ENCODE measurements around the gene TIMM22. TPM values are rescaled to one million over a fixed set of nuclear protein-coding genes. Genes with fewer than 3 reads are reported as not detected.
A peak's percentile ranks its signal among the peaks of the same experiment; 100 is the strongest.

TIMM22 gene
- total RNA-seq, 1 donor, result 10.5 TPM

- H4K20me1 ChIP-seq (ENCODE audit: insufficient read depth, low read length), result peaks cover 3% of the 10 kb centered on the region
- no peak overlapping the region for H3K27ac ChIP-seq (ENCODE audit: low read depth, low read length)
- H3K79me2 ChIP-seq (ENCODE audit: insufficient read depth, low read length), result peaks cover 3% of the 10 kb centered on the region
- no peak overlapping the region for H2AFZ ChIP-seq (ENCODE audit: low read length)
- H3K4me3 ChIP-seq (ENCODE audit: insufficient read depth, low read length), result no peak overlapping the region
- H3K36me3 ChIP-seq (ENCODE audit: insufficient read depth, low read length), result no peaks in the 10 kb centered on the region
- H3K4me2 ChIP-seq (ENCODE audit: insufficient read depth, low read length), result no peak overlapping the region
- H3K4me1 ChIP-seq (ENCODE audit: insufficient read depth, low read length), result no peaks in the 10 kb centered on the region
- TF ChIP-seq, protein P1, sequence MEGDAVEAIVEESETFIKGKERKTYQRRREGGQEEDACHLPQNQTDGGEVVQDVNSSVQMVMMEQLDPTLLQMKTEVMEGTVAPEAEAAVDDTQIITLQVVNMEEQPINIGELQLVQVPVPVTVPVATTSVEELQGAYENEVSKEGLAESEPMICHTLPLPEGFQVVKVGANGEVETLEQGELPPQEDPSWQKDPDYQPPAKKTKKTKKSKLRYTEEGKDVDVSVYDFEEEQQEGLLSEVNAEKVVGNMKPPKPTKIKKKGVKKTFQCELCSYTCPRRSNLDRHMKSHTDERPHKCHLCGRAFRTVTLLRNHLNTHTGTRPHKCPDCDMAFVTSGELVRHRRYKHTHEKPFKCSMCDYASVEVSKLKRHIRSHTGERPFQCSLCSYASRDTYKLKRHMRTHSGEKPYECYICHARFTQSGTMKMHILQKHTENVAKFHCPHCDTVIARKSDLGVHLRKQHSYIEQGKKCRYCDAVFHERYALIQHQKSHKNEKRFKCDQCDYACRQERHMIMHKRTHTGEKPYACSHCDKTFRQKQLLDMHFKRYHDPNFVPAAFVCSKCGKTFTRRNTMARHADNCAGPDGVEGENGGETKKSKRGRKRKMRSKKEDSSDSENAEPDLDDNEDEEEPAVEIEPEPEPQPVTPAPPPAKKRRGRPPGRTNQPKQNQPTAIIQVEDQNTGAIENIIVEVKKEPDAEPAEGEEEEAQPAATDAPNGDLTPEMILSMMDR (IDR thresholded peaks at IDR 0.05; ENCODE audit: extremely low read depth, low read depth, low read length), result no peak
- no peaks in the 10 kb centered on the region for H3K9me3 ChIP-seq (ENCODE audit: low read depth, low read length)
- H3K27me3 ChIP-seq (ENCODE audit: insufficient read depth, low read length), result no peaks in the 10 kb centered on the region
- no peak for DNase-seq (ENCODE audit: insufficient read length, low spot score, missing footprints)
These were observed 24.2 kb downstream of the TIMM22 start for GRCh38 chr17:1021147-1021546.

DNA sequence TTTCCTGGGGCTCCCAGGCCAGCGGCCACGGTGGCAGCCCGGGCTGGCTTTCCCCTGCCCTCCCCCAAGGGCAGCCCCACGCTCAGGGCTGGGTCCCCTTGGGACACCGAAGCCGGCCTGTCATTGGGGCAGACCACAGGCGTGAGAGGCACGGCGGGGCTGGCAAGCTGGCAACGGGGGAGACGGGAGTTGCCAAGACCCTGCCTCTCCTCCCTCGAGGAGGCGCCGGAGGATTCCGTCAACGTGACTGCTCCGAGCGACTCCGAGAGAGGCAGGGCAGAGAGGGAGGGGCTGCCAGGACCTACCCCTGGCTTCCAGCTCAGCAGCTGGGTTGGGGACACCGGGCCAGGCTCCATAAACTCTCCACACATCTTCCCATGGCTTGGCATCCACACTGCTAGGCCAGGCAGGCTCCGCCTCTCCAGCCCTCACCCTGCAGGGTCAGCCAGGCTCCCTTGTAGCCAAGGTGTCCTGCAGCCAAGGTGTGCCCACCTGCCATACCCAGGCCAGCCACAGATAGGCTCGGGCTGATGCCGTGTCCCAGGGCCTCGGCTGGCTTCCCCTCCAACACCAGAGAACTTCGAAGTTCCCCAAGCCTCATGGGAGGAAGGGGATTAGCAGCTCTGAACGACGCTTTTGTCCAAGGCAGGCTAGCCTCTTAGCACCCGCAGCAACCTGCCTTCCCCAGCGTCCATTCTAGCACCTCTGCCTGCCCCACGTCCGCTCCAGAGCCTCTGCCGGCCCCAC, 25.5 kb downstream of the TIMM22 start:
- Histone ChIP-seq H3K36me3 (ENCODE audit: insufficient read depth, low read length) (no peaks in the 10 kb centered on the region), H3K4me3 (ENCODE audit: insufficient read depth, low read length) (no peak overlapping the region), H4K20me1 (ENCODE audit: insufficient read depth, low read length) (no peaks in the 10 kb centered on the region), H3K4me2 (ENCODE audit: insufficient read depth, low read length) (no peak overlapping the region), H3K27me3 (ENCODE audit: insufficient read depth, low read length) (no peaks in the 10 kb centered on the region), H3K79me2 (ENCODE audit: insufficient read depth, low read length) (peaks cover 3% of the 10 kb centered on the region), H2AFZ (ENCODE audit: low read length) (no peak overlapping the region), H3K27ac (ENCODE audit: low read depth, low read length) (no peak overlapping the region), H3K9me3 (ENCODE audit: low read depth, low read length) (no peaks in the 10 kb centered on the region), H3K4me1 (ENCODE audit: insufficient read depth, low read length) (no peaks in the 10 kb centered on the region)
- DNase-seq (ENCODE audit: insufficient read length, low spot score, missing footprints), result no peak
- TF ChIP-seq, protein P1 (IDR thresholded peaks at IDR 0.05; ENCODE audit: extremely low read depth, low read depth, low read length), result no peak

DNA sequence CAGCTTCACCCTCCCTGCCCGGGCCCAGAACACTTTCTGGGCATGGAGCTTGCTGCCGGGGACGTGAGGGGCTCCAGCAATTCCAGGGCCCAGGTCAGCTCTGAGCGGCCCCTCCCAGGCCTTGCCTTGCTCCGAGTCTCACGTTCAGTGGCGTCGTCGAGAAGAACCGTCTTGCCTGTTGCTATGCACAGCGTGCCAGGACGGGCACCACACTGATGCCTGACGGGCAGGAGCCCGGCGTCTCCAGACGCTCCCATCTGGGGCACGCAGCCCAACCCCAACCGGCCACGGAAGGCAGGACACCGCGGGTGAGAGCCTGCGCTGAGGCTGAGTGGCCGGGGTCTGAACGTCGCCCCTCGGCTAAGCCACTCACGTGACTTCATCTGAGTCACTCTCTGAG, 27.1 kb downstream of the TIMM22 start:
- Histone ChIP-seq H3K27me3 (ENCODE audit: insufficient read depth, low read length) (no peaks in the 10 kb centered on the region), H2AFZ (ENCODE audit: low read length) (no peak overlapping the region), H3K79me2 (ENCODE audit: insufficient read depth, low read length) (peaks cover 9% of the 10 kb centered on the region), H4K20me1 (ENCODE audit: insufficient read depth, low read length) (peaks cover under 1% of the 10 kb centered on the region), H3K36me3 (ENCODE audit: insufficient read depth, low read length) (no peaks in the 10 kb centered on the region), H3K9me3 (ENCODE audit: low read depth, low read length) (no peaks in the 10 kb centered on the region), H3K4me1 (ENCODE audit: insufficient read depth, low read length) (peaks cover 4% of the 10 kb centered on the region), H3K4me3 (ENCODE audit: insufficient read depth, low read length) (no peak overlapping the region), H3K4me2 (ENCODE audit: insufficient read depth, low read length) (no peak overlapping the region), H3K27ac (ENCODE audit: low read depth, low read length) (no peak overlapping the region)
- DNase-seq (ENCODE audit: insufficient read length, low spot score, missing footprints), result no peak
- TF ChIP-seq, protein P1 (IDR thresholded peaks at IDR 0.05; ENCODE audit: extremely low read depth, low read depth, low read length), result no peak

DNA sequence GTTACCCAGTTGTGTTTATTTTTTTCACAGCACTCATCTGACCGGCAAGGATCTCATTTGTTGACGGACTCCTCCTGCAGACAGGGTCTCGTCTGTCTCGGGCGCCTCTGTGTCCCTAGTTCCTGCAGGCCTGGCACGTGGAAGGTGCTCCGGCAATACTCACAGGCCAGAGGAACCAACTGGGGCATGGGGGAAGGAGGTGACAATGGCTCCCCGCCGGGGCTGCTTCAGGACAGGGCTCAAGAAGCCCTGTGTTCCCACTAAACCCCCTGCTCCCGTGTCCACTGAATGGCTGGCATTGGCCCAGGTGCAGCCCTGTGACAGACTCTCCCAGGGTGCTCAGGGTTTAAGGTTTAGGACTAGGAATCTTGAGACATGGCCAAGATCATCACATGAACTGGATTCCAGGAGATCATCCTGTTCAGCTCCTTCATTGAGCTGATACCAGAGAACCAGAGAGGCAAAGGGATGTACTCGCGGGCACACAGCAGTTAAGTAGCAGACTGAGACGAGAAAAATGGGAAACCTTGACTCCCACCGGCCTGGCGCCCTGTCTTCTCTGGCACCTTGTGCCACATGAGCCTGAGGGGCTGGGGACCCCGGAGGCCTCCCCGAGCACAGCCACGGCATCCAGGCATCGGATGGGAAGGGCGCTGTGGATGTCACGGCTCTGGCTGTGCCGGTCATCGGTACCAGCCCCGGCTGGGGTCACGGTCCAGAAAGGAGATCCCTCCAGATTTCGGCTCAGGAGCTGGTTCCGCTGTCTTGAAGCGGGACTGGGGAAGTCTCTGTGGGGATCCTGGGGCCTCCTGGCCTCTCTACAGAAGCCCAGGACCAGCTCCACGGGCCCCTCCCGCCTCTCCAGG, 29.0 kb downstream of the TIMM22 start:
- H2AFZ ChIP-seq (ENCODE audit: low read length), result no peak overlapping the region
- no peaks in the 10 kb centered on the region for H3K27me3 ChIP-seq (ENCODE audit: insufficient read depth, low read length)
- H3K36me3 ChIP-seq (ENCODE audit: insufficient read depth, low read length), result no peaks in the 10 kb centered on the region
- peaks cover 14% of the 10 kb centered on the region for H3K79me2 ChIP-seq (ENCODE audit: insufficient read depth, low read length)
- no peaks in the 10 kb centered on the region for H3K9me3 ChIP-seq (ENCODE audit: low read depth, low read length)
- H3K4me1 ChIP-seq (ENCODE audit: insufficient read depth, low read length), result peaks cover 10% of the 10 kb centered on the region
- peaks cover 14% of the 10 kb centered on the region for H4K20me1 ChIP-seq (ENCODE audit: insufficient read depth, low read length)
- H3K4me3 ChIP-seq (ENCODE audit: insufficient read depth, low read length), result no peak overlapping the region
- no peak overlapping the region for H3K4me2 ChIP-seq (ENCODE audit: insufficient read depth, low read length)
- TF ChIP-seq, protein P1 (IDR thresholded peaks at IDR 0.05; ENCODE audit: extremely low read depth, low read depth, low read length), result no peak
- H3K27ac ChIP-seq (ENCODE audit: low read depth, low read length), result no peak overlapping the region
- peak; percentile 86 for DNase-seq (ENCODE audit: insufficient read length, low spot score, missing footprints)
